Fibroblast of villous mesenchyme (primary cell): ENCODE data around the gene MPHOSPH8. TPM values are rescaled to one million over a fixed set of nuclear protein-coding genes. Genes with fewer than 3 reads are reported as not detected.
"Not testable (repeated sequence)": the region's sequence is repeated elsewhere in the genome, so short reads cannot be mapped to it uniquely, and the experiment has no call there.

Source experiments
- DNase-seq: peaks from one replicate; pipeline ENCODE4 v3.0.0-alpha.2; 2010; ENCODE audit warnings: low read depth
- H3K4me3 ChIP-seq: 2 replicates; pipeline ENCODE4 v1.5.1; 2011; ENCODE audit warnings: low read depth, mild to moderate bottlenecking, low read length
- CTCF ChIP-seq: IDR thresholded peaks from 2 replicates; pipeline ENCODE4 v1.5.1; 2012; ENCODE audit warnings: low read depth, mild to moderate bottlenecking, low read length; ENCODE audit not compliant: insufficient read depth
- total RNA-seq: library from RNA; depleted of rRNA; stranded (reverse); fragments of >200 nt; gene quantifications from 2 replicates; pipeline ENCODE4 v1.2.3, GENCODE V29; 2012

The MPHOSPH8 gene
- total RNA-seq, 1 donor, result 16.8 TPM

DNA sequence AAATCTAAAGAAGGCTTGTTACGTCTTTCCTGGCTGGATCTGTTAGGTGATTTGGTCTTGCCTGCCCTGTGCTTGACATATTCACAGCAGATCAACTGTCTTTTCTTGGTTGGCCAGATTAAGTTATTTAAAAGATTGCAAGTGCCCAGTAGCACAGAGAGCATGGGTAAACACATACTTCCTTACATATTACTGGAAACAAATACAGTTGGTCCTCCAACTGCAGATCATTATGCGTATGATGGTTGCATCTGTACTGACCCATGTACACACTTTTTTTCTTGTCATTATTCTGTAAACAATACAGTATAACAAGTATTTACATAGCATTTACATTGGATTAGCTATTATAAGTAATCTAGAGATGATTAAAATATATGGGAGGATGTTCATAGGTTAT is 9.2 kb upstream of the MPHOSPH8 start:
- DNase-seq, result no peak
- TF ChIP-seq CTCF, result no peak
- H3K4me3 ChIP-seq, result no peak overlapping the region

- DNase-seq, result no peak
- TF ChIP-seq CTCF, result no peak
- peak overlapping the region; percentile 94 for H3K4me3 ChIP-seq
Observed at GRCh38 chr13:19632915-19633478, 462 bp upstream of the MPHOSPH8 start.

DNA sequence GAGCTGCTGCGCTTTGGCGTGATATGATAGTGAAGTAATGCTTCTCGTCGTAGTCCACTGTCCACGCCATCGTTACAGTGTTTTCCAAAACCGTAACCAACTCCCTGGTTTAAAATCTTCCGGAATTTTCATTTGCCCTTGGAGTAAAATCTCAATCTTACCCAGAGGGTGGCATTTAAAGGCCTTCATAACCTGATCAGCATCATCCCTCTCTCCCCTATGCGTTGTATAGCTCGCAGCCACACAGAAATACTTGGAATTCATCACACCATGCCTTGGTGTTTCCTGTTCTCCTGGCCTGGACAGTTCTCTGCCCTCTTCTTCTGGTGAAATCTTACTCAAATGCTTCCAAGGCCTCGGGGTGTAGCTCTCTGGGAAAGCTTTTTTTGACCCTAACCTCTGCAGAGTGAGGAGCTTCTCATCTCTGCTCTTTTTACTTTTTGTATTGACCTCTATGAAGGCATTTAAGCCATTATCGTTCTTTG is 839 bp downstream of the MPHOSPH8 start:
- peak; percentile 54 for DNase-seq
- TF ChIP-seq CTCF, result no peak
- peak overlapping the region; percentile 94 for H3K4me3 ChIP-seq

DNA sequence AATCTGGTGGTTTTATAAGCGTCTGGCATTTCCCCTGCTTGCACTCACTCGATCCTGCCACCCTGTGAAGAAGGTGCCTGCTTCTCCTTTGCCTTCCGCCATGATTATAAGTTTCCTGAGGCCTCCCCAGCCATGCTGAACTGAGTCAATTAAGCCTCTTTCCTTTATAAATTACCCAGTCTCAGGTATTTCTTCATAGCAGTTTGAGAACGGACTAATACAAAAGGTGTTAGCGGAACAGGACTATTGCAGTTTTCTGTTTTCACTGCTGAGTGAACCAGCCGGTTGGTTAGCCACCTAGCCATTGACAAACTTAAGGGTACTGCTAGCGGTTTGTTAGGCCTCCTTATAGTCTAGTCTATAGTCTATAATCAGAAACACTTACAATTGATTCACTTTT is 2.5 kb downstream of the MPHOSPH8 start:
- not testable (repeated sequence) for DNase-seq, H3K4me3 ChIP-seq

DNA sequence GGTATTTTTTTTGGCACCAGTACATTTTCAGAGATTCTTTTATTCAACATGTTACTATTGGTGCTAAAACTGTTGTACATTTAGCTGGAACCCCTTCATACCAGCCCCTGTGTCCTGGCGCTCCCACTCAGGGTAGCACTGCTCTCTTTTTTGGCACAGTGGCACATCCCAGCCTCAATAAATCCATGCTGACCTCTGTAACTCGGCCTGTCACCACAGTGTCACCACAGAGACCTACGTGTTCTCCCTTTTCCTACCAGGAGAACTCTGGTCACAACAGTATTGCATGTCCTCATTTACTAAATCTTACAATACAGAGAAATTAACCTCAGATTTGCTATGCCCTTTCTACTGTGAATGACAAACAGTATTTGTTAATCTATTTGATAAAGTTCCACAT is 10.2 kb downstream of the MPHOSPH8 start:
- H3K4me3 ChIP-seq, result no peak overlapping the region
- no peak for TF ChIP-seq CTCF
- DNase-seq, result no peak

GRCh38 chr13:19645000-19645399 is 11.5 kb downstream of the MPHOSPH8 start:
- H3K4me3 ChIP-seq, result no peak overlapping the region
- DNase-seq, result peak; percentile 21
- TF ChIP-seq CTCF, result no peak

GRCh38 chr13:19646063-19646462 is 12.6 kb downstream of the MPHOSPH8 start:
- no peak overlapping the region for H3K4me3 ChIP-seq
- TF ChIP-seq CTCF, result no peak
- no peak for DNase-seq

DNA sequence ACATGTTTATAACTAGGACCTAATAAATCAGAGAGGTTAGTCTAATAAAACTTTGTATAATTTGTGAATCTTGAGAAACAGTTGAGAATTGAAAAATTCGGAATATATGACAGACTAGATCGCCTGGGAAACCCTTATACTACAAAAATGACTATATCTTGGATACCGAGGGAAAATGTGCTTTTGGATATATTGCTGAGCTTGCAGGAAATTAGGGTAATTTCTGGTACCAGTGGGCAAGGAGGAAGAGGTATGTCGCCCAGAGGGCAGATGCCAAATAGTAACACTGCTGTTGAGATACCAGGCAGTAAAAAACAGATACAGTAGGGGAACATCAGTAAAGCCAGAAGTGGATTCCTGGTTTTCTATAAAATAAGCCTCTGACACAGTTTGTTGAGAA is 17.3 kb downstream of the MPHOSPH8 start:
- TF ChIP-seq CTCF, result no peak
- DNase-seq, result no peak
- no peak overlapping the region for H3K4me3 ChIP-seq
